ENCODE measurements around the gene CDK14.
A peak's percentile ranks its signal among the peaks of the same experiment; 100 is the strongest.
"Not testable (repeated sequence)": the region's sequence is repeated elsewhere in the genome, so short reads cannot be mapped to it uniquely, and the experiment has no call there.

CDK14 gene

GRCh38 chr7:90631502-90631901 lies 35.4 kb downstream of the CDK14 start:
- Histone ChIP-seq H3K27me3 (ENCODE audit: insufficient read depth, low read depth, severe bottlenecking) (no peaks in the 10 kb centered on the region), H3K27ac (no peak overlapping the region), H3K36me3 (no peaks in the 10 kb centered on the region), H3K4me3 (ENCODE audit: low read depth, low read length) (no peak overlapping the region), H3K9me3 (ENCODE audit: severe bottlenecking) (no peaks in the 10 kb centered on the region)
- TF ChIP-seq CTCF (IDR thresholded peaks at IDR 0.05; ENCODE audit: low read depth, low read length) = no peak
- no peak for DNase-seq

- H3K9me3 ChIP-seq (ENCODE audit: severe bottlenecking) = peaks cover 10% of the 10 kb centered on the region
- H3K27me3 ChIP-seq (ENCODE audit: insufficient read depth, low read depth, severe bottlenecking); DNase-seq; H3K36me3 ChIP-seq; H3K27ac ChIP-seq; H3K4me3 ChIP-seq (ENCODE audit: low read depth, low read length): not testable (repeated sequence)
Measured at GRCh38 chr7:90639683-90640082, 43.6 kb downstream of the CDK14 start.

- H3K9me3 ChIP-seq (ENCODE audit: severe bottlenecking) = peaks cover 8% of the 10 kb centered on the region
- H3K27ac ChIP-seq = no peak overlapping the region
- no peak for DNase-seq
- H3K36me3 ChIP-seq = no peaks in the 10 kb centered on the region
- no peak overlapping the region for H3K4me3 ChIP-seq (ENCODE audit: low read depth, low read length)
- H3K27me3 ChIP-seq (ENCODE audit: insufficient read depth, low read depth, severe bottlenecking) = no peaks in the 10 kb centered on the region
- no peak for TF ChIP-seq CTCF (IDR thresholded peaks at IDR 0.05; ENCODE audit: low read depth, low read length)
Measured at GRCh38 chr7:90642978-90643377, 46.9 kb downstream of the CDK14 start.

GRCh38 chr7:90645784-90646183 lies 49.7 kb downstream of the CDK14 start:
- H3K4me3 ChIP-seq (ENCODE audit: low read depth, low read length) = peak overlapping the region; percentile 13; the same call in 1 of the 2 replicates
- peaks cover 7% of the 10 kb centered on the region for H3K9me3 ChIP-seq (ENCODE audit: severe bottlenecking)
- TF ChIP-seq CTCF (IDR thresholded peaks at IDR 0.05; ENCODE audit: low read depth, low read length) = no peak
- H3K36me3 ChIP-seq = no peaks in the 10 kb centered on the region
- peak overlapping the region; percentile 53 for H3K27ac ChIP-seq
- H3K27me3 ChIP-seq (ENCODE audit: insufficient read depth, low read depth, severe bottlenecking) = no peaks in the 10 kb centered on the region
- DNase-seq = peak; percentile 76

GRCh38 chr7:90648107-90648506 lies 52.0 kb downstream of the CDK14 start:
- Histone ChIP-seq H3K27me3 (ENCODE audit: insufficient read depth, low read depth, severe bottlenecking) (no peaks in the 10 kb centered on the region), H3K36me3 (no peaks in the 10 kb centered on the region), H3K4me3 (ENCODE audit: low read depth, low read length) (no peak overlapping the region), H3K9me3 (ENCODE audit: severe bottlenecking) (peaks cover 3% of the 10 kb centered on the region), H3K27ac (no peak overlapping the region)
- no peak for DNase-seq
- TF ChIP-seq CTCF (IDR thresholded peaks at IDR 0.05; ENCODE audit: low read depth, low read length) = no peak

- H3K9me3 ChIP-seq (ENCODE audit: severe bottlenecking) = peaks cover 3% of the 10 kb centered on the region
- no peaks in the 10 kb centered on the region for H3K36me3 ChIP-seq
- no peak overlapping the region for H3K27ac ChIP-seq
- H3K27me3 ChIP-seq (ENCODE audit: insufficient read depth, low read depth, severe bottlenecking) = no peaks in the 10 kb centered on the region
- no peak overlapping the region for H3K4me3 ChIP-seq (ENCODE audit: low read depth, low read length)
- DNase-seq = no peak
- TF ChIP-seq CTCF (IDR thresholded peaks at IDR 0.05; ENCODE audit: low read depth, low read length) = no peak
Measured at GRCh38 chr7:90648834-90649233, 52.7 kb downstream of the CDK14 start.
